ENCODE results near the gene MAD1L1.

The MAD1L1 gene

GRCh38 chr7:1990001-1990670 lies 242.6 kb downstream of the MAD1L1 start:
- H3K4me3 ChIP-seq (ENCODE audit: low read depth, low read length): no peak overlapping the region
- peaks cover 11% of the 10 kb centered on the region for H3K4me1 ChIP-seq
- no peaks in the 10 kb centered on the region; the same call in 1 of the 2 replicates for H3K36me3 ChIP-seq
- TF ChIP-seq CTCF (IDR thresholded peaks at IDR 0.05; ENCODE audit: low read depth, low read length): no peak
- H3K9me3 ChIP-seq: no peaks in the 10 kb centered on the region
- no peak for DNase-seq
- no peaks in the 10 kb centered on the region for H3K27me3 ChIP-seq

GRCh38 chr7:1989049-1989860 lies 243.5 kb downstream of the MAD1L1 start:
- Histone ChIP-seq H3K27me3 (no peaks in the 10 kb centered on the region), H3K4me1 (peaks cover 8% of the 10 kb centered on the region), H3K4me3 (ENCODE audit: low read depth, low read length) (no peak overlapping the region), H3K36me3 (no peaks in the 10 kb centered on the region; the same call in 1 of the 2 replicates), H3K9me3 (no peaks in the 10 kb centered on the region)
- no peak for TF ChIP-seq CTCF (IDR thresholded peaks at IDR 0.05; ENCODE audit: low read depth, low read length)
- no peak for DNase-seq

GRCh38 chr7:1988533-1988930 lies 244.2 kb downstream of the MAD1L1 start:
- H3K4me3 ChIP-seq (ENCODE audit: low read depth, low read length): no peak overlapping the region
- H3K27me3 ChIP-seq: no peaks in the 10 kb centered on the region
- no peaks in the 10 kb centered on the region for H3K9me3 ChIP-seq
- peaks cover under 1% of the 10 kb centered on the region; the same call in 1 of the 2 replicates for H3K4me1 ChIP-seq
- TF ChIP-seq CTCF (IDR thresholded peaks at IDR 0.05; ENCODE audit: low read depth, low read length): no peak
- DNase-seq: no peak
- no peaks in the 10 kb centered on the region for H3K36me3 ChIP-seq

GRCh38 chr7:1987591-1988532 lies 244.9 kb downstream of the MAD1L1 start:
- Histone ChIP-seq H3K36me3 (no peaks in the 10 kb centered on the region), H3K4me1 (no peaks in the 10 kb centered on the region), H3K27me3 (no peaks in the 10 kb centered on the region), H3K9me3 (no peaks in the 10 kb centered on the region), H3K4me3 (ENCODE audit: low read depth, low read length) (no peak overlapping the region)
- TF ChIP-seq CTCF (IDR thresholded peaks at IDR 0.05; ENCODE audit: low read depth, low read length): no peak
- DNase-seq: no peak

GRCh38 chr7:1987084-1987535 lies 245.6 kb downstream of the MAD1L1 start:
- no peaks in the 10 kb centered on the region for H3K9me3 ChIP-seq
- no peaks in the 10 kb centered on the region for H3K27me3 ChIP-seq
- H3K4me1 ChIP-seq: no peaks in the 10 kb centered on the region
- H3K4me3 ChIP-seq (ENCODE audit: low read depth, low read length): no peak overlapping the region
- peak; percentile 2 for DNase-seq
- H3K36me3 ChIP-seq: no peaks in the 10 kb centered on the region
- TF ChIP-seq CTCF (IDR thresholded peaks at IDR 0.05; ENCODE audit: low read depth, low read length): no peak

All from BE2C (cell line).